Cerebellar nuclear complex (tissue), 1 donor: ENCODE results near the gene STOML1.

ENCODE experiments used
- DNase-seq, 2 experiments: peaks; one replicate each; lab custom pipeline; 2025; lab: John Stamatoyannopoulos, UW

STOML1 gene

DNA sequence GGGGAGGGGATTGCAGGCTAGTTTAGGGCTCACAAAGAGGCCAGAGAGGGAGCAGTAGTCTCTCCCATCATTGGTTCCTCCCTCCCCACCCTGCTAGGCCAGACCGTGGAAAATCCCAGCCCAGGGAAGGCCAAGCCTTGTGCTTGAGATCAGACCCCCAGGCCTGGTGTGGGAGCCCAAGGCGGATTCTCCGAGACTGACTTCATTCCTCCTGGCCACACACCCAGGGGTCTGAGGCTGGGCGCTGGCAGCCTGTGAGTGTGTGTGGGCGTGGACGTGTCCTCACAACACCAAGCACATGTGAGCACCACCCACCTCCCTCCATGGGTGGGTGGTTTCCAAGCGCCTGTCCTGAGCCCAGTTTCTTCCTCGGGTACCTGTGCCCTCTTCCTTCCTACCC is 61.7 kb downstream of the STOML1 start:
- DNase-seq, result no peak

GRCh38 chr15:73928971-73929627 is 63.0 kb downstream of the STOML1 start:
- no peak for DNase-seq
